MV-4-11 (cell line): ENCODE measurements around the gene POLDIP2.

Experiments used
- DNase-seq: peaks from one replicate; lab custom pipeline; 2025; lab: John Stamatoyannopoulos, UW

Gene POLDIP2

GRCh38 chr17:28335201-28335958, 21.9 kb downstream of the POLDIP2 start, which contains the start of the genes IFT20 and TNFAIP1:
IFT20 (minus strand) TSS chr17:28335472; CDS start chr17:28331985, 3,487 bp downstream.
TNFAIP1 (plus strand) TSS chr17:28335761; CDS start chr17:28339522, 3,761 bp downstream.
- DNase-seq = peak; percentile 99

DNA sequence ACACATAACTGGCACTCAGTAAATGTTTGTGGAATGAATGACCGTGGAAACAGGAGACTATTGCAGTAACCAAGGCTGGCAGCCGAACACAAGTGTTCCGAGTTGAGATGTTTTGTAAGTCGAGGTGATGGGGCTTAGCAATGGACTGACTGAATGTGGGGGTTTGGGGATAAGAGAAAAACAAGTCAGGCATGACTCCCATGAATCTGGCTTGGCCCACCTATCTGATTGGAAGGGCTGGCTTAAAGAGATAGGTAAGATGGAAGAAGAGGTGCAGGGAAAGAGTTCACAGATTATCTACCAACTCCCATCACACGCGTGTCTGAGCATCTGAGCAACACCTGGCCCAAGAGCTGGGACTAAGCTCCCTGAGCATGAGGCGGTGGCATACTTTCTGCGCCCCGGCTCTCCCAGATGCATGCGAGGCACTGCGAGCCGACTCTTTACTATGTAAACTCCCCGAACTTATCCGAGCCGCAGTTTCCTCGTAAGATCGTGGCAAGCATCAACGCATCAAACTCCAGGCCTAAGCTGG, 22.6 kb downstream of the POLDIP2 start:
- DNase-seq = no peak

DNA sequence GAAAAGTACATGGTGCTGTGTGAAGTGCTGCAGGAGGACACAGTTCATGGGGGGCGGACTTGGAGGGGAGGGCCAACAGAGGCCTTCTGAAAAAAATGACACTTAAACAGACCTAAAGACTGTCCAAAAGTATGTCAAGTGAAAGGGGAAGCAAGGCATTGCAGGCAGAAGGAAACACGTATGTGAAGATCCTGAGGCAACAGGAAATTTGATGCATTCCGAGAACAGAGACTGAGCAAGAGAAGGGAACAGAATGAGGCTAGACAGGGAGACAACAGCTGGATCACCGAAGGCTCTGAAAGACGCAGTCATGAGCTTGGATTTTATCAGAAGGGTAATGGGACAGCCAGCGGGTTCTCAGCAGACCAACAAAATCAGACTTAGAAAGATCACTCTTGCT, 23.2 kb downstream of the POLDIP2 start:
- peak; percentile 64 for DNase-seq

DNA sequence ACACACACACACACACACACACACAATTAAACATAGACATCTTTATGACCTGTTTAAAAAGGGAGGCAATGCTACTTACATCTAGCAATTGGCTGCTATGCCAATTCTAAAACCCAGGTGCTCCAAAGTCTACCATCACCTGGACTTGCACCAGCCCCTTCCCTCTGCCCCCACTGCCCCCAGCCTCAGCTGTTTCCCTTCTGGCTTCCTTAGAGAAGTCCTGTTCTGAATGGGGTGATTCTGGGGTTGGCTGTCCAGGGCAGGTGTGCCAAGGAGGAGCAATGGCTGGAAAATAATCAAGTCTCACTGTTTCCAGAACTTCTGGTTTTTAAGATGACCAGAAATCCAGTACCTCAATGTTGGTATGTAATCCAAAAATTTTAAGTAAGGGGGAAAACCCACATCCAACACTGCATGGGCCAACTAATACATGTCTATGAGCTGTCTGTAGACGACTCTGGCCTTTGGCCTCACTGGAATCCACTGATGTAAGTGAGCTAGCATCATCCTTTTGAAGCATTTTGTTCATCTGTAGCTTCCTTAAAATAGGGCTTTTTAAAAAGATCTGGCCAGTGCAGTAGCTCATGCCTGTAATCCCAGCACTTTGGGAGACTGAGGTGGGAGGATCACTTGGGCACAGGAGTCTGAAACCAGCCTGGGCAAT, 24.1 kb downstream of the POLDIP2 start:
- no peak for DNase-seq

GRCh38 chr17:28331891-28332420, 25.4 kb downstream of the POLDIP2 start:
- no peak for DNase-seq

GRCh38 chr17:28330671-28331070, 26.7 kb downstream of the POLDIP2 start:
- DNase-seq = no peak

- no peak for DNase-seq
These were observed 29.0 kb downstream of the POLDIP2 start for GRCh38 chr17:28328325-28328724.

DNA sequence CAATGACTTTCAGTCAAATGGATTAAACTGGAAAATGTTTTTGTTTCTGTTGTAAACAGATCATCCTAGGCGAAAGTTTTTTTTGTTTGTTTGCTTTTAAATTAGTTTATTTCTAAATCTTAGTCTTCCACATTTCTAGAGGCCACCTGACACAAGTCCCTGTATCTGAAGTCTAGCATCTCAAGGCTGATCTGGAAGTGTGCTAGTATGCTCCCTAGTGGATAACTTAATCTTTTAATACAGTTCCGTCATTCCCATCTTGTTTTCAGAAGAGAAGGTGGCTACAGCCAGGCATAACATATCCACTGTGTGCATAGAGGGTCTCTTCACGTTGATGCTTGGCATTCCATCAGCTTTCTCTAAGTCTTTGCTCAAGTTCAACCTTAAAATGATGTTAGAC, 29.6 kb downstream of the POLDIP2 start:
- no peak for DNase-seq

GRCh38 chr17:28327031-28327607, 30.2 kb downstream of the POLDIP2 start:
- no peak for DNase-seq

GRCh38 chr17:28326114-28326513, 31.2 kb downstream of the POLDIP2 start:
- no peak for DNase-seq

DNA sequence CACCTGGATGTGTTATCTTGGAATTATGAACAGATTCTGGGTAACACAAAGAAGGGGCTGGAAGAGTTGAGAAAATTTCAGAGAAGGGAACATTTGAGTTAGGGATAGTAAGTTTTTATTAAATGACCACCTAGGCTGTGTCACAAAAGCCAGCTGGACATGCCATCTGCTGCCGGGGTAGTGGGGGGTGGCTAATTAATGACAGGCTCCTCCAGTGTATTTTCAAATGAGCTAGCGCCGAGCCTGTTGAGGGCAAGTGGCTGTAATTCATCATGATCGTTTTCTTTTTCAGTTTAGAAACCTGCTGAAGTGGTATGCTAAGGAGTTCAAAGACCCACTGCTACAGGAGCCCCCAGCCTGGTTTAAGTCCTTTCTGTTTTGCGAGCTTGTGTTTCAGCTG, 32.1 kb downstream of the POLDIP2 start:
- no peak for DNase-seq

GRCh38 chr17:28324781-28325180, 32.5 kb downstream of the POLDIP2 start:
- DNase-seq = peak; percentile 64

DNA sequence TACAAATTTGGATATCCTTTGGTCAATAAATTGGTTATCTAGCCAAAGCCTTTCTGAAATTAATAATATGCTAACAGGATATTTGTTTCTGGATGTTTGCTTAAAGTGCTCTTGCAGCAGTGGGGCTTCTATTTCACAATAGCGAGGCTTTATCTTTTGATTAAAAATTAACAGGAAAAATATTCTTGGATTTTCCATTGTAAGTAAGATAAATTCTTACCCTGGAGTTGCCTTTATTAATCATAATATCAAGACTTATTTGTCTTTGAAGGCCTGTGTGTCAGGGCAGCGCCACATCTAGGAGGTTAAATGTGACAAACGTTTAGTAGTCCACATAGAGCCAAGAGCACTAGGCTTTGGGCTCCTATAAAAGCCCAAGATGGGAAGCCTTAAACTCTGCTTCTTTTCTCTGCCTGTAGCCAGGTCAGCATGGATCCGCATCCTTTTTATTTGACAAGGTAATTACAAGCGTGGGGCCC, 33.0 kb downstream of the POLDIP2 start:
- DNase-seq = no peak

- DNase-seq = no peak
These were observed 36.9 kb downstream of the POLDIP2 start for GRCh38 chr17:28320215-28321061.

DNA sequence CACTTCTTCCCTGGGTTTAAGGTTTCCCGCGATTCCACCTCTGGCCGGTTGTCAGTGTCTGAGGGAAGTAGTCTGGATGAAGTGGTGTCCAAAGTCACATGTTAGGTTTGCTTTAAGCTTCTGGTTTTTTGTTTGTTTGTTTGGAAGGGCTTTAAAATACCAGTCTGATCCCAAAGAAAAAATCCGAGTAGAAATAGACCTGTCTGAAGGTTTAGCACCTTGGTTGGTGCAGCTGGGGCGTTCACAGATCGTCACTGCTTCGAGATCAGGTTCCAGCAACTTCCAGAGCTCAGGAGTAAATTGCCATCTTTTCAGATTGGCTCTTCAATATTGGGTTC, 37.8 kb downstream of the POLDIP2 start:
- peak; percentile 34 for DNase-seq

- DNase-seq = peak; percentile 97
These were observed 38.3 kb downstream of the POLDIP2 start, which contains the start of gene TMEM97 for GRCh38 chr17:28318759-28319597. TMEM97 (plus strand) TSS chr17:28319200; CDS start chr17:28319240, 40 bp downstream.

GRCh38 chr17:28317966-28318758, 39.2 kb downstream of the POLDIP2 start:
- DNase-seq = no peak

DNA sequence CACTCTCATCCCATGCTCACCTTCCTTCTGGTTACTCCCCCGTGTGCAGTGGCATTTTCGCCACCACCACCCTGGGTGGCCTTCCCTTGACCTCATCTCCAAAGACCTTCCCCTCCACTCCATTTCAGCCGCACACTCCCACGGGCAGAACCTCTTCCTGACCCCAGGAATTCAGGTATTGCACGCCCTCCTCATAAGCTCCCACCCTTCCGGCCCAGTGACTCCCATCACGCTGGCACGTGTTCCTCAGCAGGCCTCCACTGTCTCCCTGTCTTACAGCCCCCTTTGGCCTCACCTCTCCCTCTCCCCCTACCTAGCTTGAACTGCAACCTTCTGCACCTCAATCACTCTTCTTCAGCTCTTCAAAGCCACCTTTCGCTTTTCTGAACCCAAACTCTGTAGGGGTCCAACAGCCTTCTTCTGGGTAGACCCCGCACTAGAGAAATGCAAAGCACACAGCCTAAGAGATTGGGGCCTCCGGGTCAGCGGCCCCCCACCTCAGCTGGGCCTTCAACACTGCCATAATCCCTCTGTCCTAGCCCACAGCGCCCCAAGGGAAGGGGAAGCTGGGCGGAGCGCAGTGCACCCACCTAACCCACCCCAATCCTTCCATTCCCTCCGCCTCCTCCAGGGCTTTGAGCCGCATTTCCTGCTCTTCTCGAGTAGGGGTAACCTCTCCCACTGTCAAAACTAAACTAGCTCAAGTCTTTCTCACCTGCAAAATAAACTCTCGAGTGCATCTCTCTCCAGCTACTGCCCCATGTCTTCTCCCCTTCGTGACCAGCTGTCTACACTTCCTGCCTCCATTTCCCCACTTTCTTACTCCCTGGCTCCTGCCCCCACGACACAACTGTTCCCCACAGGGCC, 40.0 kb downstream of the POLDIP2 start:
- no peak for DNase-seq
